BJ (cell line): ENCODE results near the gene ZNF639. TPM values are rescaled to one million over a fixed set of nuclear protein-coding genes. Genes with fewer than 3 reads are reported as not detected.
"Not testable (repeated sequence)": the region's sequence is repeated elsewhere in the genome, so short reads cannot be mapped to it uniquely, and the experiment has no call there.

Experiments
- CTCF ChIA-PET: fragments of 350-600 bp; formaldehyde crosslinking; extraction: SDS; loops from one replicate; lab custom pipeline; 2021; ENCODE audit warnings: antibody characterized with exemption, inconsistent platforms; lab: Yijun Ruan, JAX
- POLR2A ChIA-PET: fragments of 300-600 bp; sonication (Branson Sonifier 250); formaldehyde crosslinking; extraction: SDS; loops from one replicate; lab custom pipeline; 2021; ENCODE audit warnings: antibody characterized with exemption; lab: Charles Lee
- DNase-seq: peaks from one replicate; pipeline ENCODE4 v3.0.0-alpha.2; 2011; ENCODE audit warnings: low read depth
- H3K27me3 ChIP-seq: 2 replicates; pipeline ENCODE4 v1.6.0; 2011; ENCODE audit warnings: low read length; ENCODE audit not compliant: control insufficient read depth, insufficient read depth
- H3K36me3 ChIP-seq: 2 replicates; pipeline ENCODE4 v1.5.1; 2011; ENCODE audit warnings: low read length; ENCODE audit not compliant: control insufficient read depth, insufficient read depth
- H3K4me3 ChIP-seq: 2 replicates; pipeline ENCODE4 v1.5.1; 2011; ENCODE audit warnings: low read depth, mild to moderate bottlenecking, control low read depth, low read length
- polyA minus RNA-seq: library from RNA; depleted of rRNA, polyadenylated mRNA; stranded (reverse); fragments of >200 nt; gene quantifications from 2 replicates; pipeline ENCODE4 v1.2.3, GENCODE V29; 2011; rRNA and poly(A)+ RNA removed
- polyA plus RNA-seq: library from polyadenylated mRNA; depleted of rRNA; stranded (reverse); fragments of >200 nt; gene quantifications from 2 replicates; pipeline ENCODE4 v1.2.3, GENCODE V29; 2011; rRNA removed
- TF ChIP-seq, protein P1 (sequence below): IDR thresholded peaks from 2 replicates; pipeline ENCODE4 v1.5.1; 2011; ENCODE audit warnings: low read depth, mild to moderate bottlenecking, control low read depth, inconsistent platforms, low read length, moderate library complexity; ENCODE audit not compliant: insufficient read depth

Gene ZNF639, protein sequence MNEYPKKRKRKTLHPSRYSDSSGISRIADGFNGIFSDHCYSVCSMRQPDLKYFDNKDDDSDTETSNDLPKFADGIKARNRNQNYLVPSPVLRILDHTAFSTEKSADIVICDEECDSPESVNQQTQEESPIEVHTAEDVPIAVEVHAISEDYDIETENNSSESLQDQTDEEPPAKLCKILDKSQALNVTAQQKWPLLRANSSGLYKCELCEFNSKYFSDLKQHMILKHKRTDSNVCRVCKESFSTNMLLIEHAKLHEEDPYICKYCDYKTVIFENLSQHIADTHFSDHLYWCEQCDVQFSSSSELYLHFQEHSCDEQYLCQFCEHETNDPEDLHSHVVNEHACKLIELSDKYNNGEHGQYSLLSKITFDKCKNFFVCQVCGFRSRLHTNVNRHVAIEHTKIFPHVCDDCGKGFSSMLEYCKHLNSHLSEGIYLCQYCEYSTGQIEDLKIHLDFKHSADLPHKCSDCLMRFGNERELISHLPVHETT
- polyA plus RNA-seq (9.6 and 13.8 TPM in 2 replicates), polyA minus RNA-seq (4.9 and 5.0 TPM in 2 replicates)

DNA sequence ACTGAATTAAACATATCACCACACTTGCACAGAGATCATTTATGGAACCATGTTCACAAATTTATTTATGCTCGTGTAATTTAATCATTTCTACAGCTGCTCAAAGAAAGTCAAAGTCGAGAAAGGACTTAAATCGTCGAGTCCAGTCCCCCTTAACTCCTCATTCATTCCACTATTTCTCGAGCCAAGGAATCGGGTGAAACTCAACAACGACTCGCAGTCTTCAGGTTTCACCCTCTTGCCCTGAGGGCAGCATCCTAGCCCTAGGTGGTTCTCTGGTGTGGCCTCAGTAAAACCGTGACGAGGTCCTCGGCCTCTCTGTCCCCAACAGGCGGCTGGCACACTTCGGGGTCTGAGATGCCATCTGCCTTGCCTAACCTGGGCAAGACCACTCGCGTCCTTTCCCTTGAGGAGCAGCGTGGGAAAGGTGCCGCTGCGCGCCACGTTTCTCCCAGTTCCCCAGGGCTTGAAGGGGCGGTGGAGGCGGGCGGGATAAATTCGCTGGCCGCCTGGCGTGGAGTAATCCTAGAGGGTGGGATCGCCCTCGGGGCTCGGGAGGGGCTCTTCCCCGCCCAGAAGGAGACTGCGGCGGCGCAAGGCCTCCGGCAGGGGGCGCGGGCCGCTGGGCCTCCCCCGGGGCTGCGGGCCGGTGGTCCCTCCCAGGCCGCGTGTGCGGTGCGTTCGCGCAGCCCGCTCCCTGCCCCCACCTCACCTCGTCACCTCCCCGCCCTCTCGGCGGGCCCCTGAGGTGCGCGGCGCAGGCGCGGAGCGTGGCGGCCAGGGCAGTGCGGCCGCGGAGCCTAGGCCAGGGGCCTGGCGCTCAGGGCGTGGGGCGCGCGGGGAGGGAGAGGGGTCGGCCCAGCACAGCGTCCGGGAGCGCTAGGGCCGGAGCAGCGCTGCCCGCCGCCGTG lies at the start of gene ZNF639:
Gene ZNF639, plus strand, starts transcription at position 746 of the 911 bp plus-strand sequence. CDS start 5,263 bp downstream, outside the sequence.
- ChIA-PET POLR2A (interaction anchor here (0.6 kb wide), 1 partner anchor 13 kb away, joined by 18 read pairs; no protein-coding TSS in a partner anchor), CTCF (interaction anchor here (0.8 to 4.9 kb wide), 22 partner anchors 11 to 309 kb away, joined by 3 to 29 read pairs (median 6); partner anchors contain the start of genes MFN1, PIK3CA and ZMAT3)
- Histone ChIP-seq H3K36me3 (no peaks in the 10 kb centered on the region), H3K4me3 (peak within 1 kb of the TSS; percentile 94), H3K27me3 (no peaks in the 10 kb centered on the region)
- TF ChIP-seq, protein P1, sequence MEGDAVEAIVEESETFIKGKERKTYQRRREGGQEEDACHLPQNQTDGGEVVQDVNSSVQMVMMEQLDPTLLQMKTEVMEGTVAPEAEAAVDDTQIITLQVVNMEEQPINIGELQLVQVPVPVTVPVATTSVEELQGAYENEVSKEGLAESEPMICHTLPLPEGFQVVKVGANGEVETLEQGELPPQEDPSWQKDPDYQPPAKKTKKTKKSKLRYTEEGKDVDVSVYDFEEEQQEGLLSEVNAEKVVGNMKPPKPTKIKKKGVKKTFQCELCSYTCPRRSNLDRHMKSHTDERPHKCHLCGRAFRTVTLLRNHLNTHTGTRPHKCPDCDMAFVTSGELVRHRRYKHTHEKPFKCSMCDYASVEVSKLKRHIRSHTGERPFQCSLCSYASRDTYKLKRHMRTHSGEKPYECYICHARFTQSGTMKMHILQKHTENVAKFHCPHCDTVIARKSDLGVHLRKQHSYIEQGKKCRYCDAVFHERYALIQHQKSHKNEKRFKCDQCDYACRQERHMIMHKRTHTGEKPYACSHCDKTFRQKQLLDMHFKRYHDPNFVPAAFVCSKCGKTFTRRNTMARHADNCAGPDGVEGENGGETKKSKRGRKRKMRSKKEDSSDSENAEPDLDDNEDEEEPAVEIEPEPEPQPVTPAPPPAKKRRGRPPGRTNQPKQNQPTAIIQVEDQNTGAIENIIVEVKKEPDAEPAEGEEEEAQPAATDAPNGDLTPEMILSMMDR, result peak; percentile 61
- DNase-seq, result no peak

- H3K36me3 ChIP-seq, H3K4me3 ChIP-seq, DNase-seq, POLR2A ChIA-PET, H3K27me3 ChIP-seq, CTCF ChIA-PET: not testable (repeated sequence)
Observed at GRCh38 chr3:179274434-179274833, 48.4 kb upstream of the ZNF639 start.

GRCh38 chr3:179276001-179276400 lies 46.8 kb upstream of the ZNF639 start:
- no peak overlapping the region for H3K4me3 ChIP-seq
- TF ChIP-seq, protein P1, result no peak
- DNase-seq, result no peak
- POLR2A ChIA-PET, result no interaction called here
- CTCF ChIA-PET, result interaction anchor here (0.8 kb wide), 1 partner anchor 109 kb away, joined by 3 read pairs; no protein-coding TSS in a partner anchor
- no peaks in the 10 kb centered on the region for H3K27me3 ChIP-seq
- H3K36me3 ChIP-seq, result no peaks in the 10 kb centered on the region

GRCh38 chr3:179276743-179277142 lies 46.1 kb upstream of the ZNF639 start:
- POLR2A ChIA-PET, result no interaction called here
- Histone ChIP-seq H3K27me3 (no peaks in the 10 kb centered on the region), H3K4me3 (no peak overlapping the region), H3K36me3 (no peaks in the 10 kb centered on the region)
- DNase-seq, result no peak
- TF ChIP-seq, protein P1, result no peak
- CTCF ChIA-PET, result interaction anchor here (1.2 kb wide), 1 partner anchor 261 kb away, joined by 3 read pairs; no protein-coding TSS in a partner anchor

GRCh38 chr3:179278151-179278550 lies 44.7 kb upstream of the ZNF639 start:
- CTCF ChIA-PET, result interaction anchor here (1.2 kb wide), 1 partner anchor 263 kb away, joined by 3 read pairs; no protein-coding TSS in a partner anchor
- Histone ChIP-seq H3K36me3 (no peaks in the 10 kb centered on the region), H3K4me3 (no peak overlapping the region), H3K27me3 (no peaks in the 10 kb centered on the region)
- POLR2A ChIA-PET, result no interaction called here
- TF ChIP-seq, protein P1, result no peak
- DNase-seq, result no peak
